NCI-H1048 (cell line): ENCODE results near the gene LHX3.
A peak's percentile ranks its signal among the peaks of the same experiment; 100 is the strongest.

Source experiments
- DNase-seq: peaks from one replicate; lab custom pipeline; 2025; lab: John Stamatoyannopoulos, UW

Gene LHX3

GRCh38 chr9:136204838-136205706 lies at the start of gene LHX3:
LHX3 (minus strand) TSS chr9:136205128; CDS start chr9:136205012, 116 bp downstream.
- DNase-seq = no peak

DNA sequence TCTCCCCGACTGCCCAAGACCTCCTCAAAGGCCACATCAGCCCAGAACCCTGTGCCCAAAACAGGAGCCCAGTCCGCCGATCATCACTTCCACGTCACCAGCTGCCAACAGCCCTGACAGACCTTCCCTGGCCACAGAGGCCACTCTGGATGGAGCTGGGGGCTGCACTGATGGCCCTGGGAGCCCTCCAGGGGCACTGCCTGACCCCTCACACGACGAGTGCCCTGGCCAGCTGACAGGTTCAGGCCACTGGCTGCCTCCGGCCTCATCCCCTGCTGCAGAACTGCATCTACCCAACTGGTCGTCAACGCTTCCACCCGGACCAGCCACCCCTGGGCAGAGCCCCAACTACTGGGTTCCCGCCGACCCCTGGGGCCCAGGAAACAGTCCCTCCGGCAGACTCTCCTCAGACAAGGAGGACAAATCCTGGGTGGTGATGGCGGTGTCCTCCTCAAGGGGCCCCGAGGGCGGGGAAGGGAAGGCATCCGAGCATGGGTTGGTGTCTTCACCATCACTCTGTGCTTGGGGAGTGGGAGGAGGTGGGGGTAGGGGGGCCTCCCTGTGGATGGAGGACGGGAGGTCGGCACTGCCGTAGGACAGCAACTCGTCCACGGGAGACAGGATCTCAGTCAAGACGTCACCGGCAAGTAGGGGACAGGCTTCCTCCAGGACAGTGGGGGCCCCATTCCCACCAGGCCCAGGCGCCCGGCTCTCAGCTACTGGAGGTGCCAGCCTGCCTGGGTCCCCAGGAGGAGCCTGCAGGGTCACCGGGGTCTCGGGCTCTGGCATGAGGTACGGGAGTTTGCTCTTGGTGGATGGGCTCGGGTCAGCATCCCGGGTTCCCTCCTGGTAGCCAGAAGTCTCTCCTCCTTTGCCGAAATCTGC lies 48.6 kb upstream of the LHX3 start:
- DNase-seq = no peak

- no peak for DNase-seq
Observed at GRCh38 chr9:136252846-136253245, 47.9 kb upstream of the LHX3 start.

DNA sequence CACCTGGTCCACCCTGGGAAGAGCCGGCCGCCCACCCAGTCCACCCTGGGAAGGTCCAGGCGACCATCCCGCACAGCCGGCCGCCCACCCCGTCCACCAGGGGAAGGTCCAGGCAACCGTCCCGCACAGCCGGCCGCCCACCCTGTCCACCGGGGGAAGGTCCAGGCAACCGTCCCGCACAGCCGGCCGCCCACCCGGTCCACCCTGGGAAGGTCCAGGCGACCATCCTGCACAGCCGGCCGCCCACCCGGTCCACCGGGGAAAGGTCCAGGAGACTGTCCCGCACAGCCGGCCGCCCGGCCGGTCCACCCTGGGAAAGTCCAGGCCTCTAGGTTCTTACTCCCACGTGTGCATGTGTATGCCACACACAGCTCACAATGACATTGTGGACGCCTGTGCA lies 47.4 kb upstream of the LHX3 start:
- no peak for DNase-seq

- DNase-seq = no peak
Observed at GRCh38 chr9:136251264-136252115, 46.6 kb upstream of the LHX3 start.

DNA sequence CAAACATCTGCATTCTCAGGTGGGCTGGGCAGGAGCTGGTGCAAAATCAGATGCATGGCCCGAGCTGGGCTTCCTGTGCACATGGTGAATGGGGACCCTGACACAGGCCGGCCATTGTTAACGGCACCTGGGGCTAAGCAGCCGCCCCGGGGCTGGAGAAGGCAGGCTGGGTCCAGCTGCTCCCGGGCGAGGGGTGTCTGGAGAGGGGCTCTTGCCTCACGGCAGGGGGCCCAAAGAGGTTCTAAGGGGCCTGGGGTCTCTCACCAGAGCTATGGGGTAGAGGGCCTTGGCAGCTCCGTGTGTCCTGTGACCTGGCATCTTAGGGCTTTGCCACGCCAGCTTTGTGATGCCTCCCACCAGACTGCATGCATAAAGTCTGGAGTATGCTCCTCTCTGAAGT lies 45.7 kb upstream of the LHX3 start:
- no peak for DNase-seq

DNA sequence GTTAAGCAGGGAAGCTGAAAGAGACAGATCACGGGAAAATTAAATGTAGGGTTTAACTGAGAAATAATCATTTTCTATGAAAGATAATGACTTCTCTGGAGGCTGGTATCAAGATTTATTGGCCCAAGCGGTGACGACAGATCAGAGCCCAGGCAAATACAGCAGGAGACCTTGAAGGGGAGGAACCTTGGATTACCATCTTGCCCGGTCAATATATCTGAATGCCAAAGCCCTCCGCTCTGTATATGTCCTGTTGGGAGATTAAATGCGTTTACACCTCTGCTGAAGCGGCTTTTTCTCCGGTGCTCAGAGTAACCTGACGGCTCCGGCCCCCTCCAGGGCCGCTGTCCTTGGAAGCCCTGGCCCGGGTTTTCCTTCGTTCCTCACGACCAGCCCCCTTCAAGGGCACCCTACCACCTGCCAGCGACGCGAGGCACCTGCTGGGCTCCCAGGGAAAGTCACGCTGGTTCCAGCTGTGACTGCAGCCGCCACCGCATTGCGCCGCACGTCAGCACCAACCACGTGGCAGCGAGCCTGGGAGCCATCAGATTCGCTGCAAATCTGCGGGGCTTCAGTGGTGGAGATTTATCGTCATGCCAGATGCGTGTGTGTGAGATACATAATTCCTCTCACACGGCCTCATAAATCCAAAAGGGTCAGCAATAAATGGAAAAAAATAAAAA lies 45.1 kb upstream of the LHX3 start:
- DNase-seq = no peak

DNA sequence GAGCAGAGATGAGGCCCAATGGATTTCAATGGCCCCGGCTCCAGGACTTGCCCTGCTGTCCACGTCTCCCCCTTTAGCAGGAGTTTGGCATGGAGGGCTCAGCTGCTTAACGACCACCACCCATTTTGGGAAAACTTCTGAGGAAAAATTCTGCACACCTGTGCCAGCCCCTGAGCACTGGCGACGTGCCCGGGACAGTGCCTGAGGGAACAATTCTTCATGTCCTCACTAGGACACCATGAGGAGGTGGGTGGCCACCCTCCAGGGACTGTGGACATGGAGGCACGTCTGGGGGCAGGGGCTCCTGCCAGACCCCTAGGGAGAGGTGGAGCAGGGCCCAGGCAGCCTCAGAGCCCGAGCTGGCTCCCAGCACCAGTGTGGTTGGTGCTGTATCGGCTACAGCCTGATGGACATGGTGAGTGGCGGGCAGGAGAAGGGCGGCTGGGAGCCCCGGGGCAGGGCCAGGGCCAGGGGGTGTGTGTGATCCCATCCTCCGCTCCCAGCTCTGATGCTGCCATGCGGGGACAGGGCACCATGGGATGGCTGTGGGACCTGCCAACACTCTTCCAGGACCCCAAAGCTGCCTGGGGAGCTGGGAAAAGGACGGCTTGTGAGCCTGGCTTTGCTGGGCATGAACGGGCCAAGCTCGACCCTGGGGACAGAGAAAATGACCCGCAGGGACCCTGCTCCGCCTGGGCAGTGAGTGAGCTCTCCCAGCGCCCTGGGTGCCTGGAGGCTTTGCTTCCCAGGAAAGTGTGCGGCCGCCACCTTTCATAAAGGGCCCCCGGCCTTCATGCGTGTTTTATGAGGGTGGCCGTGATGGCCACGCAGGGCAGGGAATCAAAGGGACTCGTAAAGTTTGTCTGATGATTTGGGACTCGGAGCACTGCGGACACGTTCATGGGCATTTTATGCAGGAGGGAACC lies 44.3 kb upstream of the LHX3 start:
- DNase-seq = no peak

DNA sequence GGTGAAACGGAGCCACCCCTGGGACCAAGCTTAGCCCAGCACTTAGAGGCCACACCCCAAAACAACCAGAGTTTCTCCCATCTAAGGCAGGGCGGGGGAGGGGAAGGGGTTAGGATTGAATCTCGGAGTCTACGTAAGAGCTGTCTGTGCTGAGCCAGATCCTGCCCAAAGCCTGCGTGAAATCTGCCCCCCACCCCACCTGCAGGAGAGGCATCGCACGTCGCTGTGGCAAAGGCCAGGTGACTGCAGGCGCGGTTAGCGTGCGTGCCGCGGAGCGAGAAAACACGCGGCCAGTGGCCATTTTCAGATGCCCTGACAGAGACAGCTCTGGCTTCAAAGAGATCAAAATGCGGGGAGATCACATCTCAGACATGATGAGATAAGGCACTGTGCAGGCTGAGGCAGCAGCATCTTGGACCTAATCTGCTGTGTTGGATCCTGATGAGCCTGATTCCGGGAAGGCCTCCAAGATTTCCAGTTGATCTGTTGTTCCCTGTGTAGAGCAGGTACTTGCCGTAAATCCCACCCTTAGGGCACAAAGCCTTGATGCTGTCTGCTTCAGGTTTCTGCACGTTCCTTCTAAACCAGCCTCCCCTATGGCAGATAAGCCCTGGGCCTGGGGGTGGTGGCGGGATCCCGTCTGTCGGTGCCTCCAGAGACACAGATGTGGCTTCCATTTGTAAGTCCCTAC lies 43.2 kb upstream of the LHX3 start:
- DNase-seq = no peak

- DNase-seq = no peak
Observed at GRCh38 chr9:136247551-136247916, 42.6 kb upstream of the LHX3 start.

- no peak for DNase-seq
Observed at GRCh38 chr9:136246849-136247550, 42.1 kb upstream of the LHX3 start.

GRCh38 chr9:136245219-136246150 lies 40.6 kb upstream of the LHX3 start, which contains the start of gene QSOX2:
QSOX2 (minus strand) TSS chr9:136245812; CDS start chr9:136245803, 9 bp downstream.
- DNase-seq = peak; percentile 51

DNA sequence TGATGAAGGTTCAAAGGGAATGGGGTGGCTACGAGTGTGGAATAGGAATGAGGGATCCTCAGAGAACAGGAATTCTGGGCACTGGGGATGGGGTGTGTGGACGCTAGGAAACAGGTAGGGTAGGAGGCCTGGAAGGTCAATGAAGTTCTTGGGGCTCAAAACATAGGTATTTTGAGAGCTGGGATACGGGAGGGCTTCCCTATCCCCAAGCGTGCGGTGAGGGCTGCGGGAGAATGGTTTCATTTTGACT lies 40.0 kb upstream of the LHX3 start:
- DNase-seq = no peak

DNA sequence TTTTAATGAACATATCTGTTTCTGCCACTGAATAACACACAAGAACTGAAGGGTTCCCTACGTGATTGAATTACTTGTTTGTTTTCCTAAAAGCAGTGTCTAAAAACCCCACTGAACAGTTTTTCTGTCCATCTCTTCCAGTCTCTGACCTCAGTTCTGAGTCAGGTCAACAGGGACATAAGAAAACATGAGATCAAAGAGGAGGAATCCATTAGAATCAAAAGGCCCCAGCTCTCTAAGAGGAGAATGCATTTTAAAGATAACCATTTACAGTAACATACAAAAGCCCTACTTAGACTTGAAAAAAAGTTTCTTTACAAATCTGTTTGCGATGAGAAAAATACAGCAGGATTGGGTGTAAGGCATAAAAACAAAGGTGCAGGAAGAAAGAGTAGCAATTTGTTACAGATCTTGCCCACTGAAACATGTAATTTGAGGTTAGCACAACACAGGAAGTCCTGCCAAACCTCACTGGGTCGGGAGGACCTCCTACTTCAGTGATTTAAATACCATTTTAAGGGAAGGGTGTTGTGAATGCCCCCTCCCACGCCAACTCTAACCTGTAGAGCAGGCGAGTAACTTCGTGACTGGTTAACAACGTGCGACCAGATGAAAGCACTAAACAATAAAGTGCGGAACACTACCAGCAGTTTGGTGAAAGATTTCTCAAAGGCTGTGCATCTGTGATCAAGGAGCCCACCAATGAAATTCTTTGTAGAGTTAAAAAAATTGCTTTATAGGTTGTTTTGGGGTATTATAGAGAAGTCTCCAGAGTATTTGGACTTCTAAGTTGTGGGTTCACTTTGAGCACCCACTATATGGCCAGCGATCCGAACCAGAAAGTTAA lies 39.4 kb upstream of the LHX3 start:
- no peak for DNase-seq

DNA sequence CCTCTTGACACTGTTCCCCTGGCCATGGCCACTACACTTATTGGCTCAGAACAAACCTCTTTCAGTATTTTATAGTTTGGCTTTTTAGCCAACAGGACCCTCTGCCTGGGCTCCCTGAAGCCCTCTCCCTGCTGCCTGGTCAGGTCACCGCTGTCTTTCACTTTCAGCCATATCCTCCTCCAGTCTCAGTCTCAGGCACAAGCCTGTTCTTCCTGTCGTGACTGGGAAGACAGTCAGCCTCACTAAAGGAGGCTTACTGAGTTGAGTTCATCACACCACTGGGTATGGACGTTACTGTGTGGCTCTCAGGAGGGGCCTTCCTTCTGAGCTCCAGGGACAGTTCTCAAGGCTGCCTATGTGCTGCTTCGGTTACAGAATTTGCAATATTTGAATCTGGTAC lies 38.7 kb upstream of the LHX3 start:
- no peak for DNase-seq

- no peak for DNase-seq
Observed at GRCh38 chr9:136242918-136243525, 38.1 kb upstream of the LHX3 start.

GRCh38 chr9:136242248-136242647 lies 37.3 kb upstream of the LHX3 start:
- no peak for DNase-seq
